Skeletal muscle satellite cell (primary cell): ENCODE data around the gene TEDDM1.

Experiments
- H3K27me3 ChIP-seq: 2 replicates; pipeline ENCODE4 v1.7.0; 2013; ENCODE audit warnings: low read length; ENCODE audit not compliant: control insufficient read depth, insufficient read depth
- H3K36me3 ChIP-seq: 2 replicates; pipeline ENCODE4 v1.7.0; 2013; ENCODE audit warnings: mild to moderate bottlenecking, control low read depth, low read length; ENCODE audit not compliant: insufficient read depth
- H3K4me1 ChIP-seq: 2 replicates; pipeline ENCODE4 v1.7.0; 2013; ENCODE audit warnings: low read length; ENCODE audit not compliant: control insufficient read depth, insufficient read depth
- H3K4me2 ChIP-seq: 2 replicates; pipeline ENCODE4 v1.7.0; 2013; ENCODE audit warnings: mild to moderate bottlenecking, low read length
- H3K4me3 ChIP-seq: 2 replicates; pipeline ENCODE4 v1.7.0; 2013; ENCODE audit warnings: low read length
- H3K9ac ChIP-seq: 2 replicates; pipeline ENCODE4 v1.7.0; 2013; ENCODE audit warnings: mild to moderate bottlenecking, low read depth, low read length, moderate library complexity
- H3K9me3 ChIP-seq: replicated peaks from 2 replicates; pipeline ENCODE4 v1.7.0; 2013; ENCODE audit warnings: mild to moderate bottlenecking, control low read depth, low read length

TEDDM1 gene

DNA sequence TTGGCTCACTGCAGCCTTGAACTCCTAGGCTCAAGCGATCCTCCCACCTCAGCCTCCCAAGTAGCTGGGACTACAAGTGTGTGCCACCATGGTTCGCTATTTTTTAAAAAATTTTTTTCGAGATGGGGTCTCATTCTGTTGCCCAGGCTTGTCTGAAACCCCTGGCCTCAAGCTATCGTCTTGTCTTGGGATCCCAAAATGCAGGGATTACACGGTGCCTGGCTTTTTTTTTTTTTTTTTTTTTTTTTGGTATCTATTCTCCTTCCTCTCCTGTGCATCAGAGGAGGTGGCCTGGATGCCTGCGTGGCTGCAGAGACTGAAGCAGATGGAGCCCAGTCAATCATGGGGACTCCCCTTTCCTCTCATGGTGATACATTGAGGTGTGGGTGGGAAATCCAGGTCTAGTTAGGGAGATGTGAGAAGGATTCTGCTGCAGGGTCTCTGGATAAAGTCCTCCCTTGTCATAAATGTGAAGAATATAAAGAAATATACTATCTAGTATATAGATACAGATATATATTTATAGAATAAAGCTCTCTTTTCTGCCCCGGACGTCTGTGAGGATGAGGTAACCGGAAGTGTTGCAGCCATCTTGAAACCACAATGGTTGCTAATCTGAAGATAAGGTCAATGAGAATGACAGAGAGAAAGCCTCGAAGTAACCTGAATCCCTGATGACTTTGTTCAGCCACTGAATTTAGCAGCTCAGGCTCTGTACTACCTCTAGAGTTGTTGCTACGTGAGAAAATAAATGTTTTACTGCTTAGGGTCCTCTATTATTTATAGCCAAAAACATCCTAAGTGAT, 30.0 kb upstream of the TEDDM1 start:
- Histone ChIP-seq H3K36me3 (no peaks in the 10 kb centered on the region), H3K4me2 (no peak overlapping the region), H3K27me3 (no peaks in the 10 kb centered on the region), H3K9ac (no peak overlapping the region), H3K9me3 (no peaks in the 10 kb centered on the region), H3K4me3 (no peak overlapping the region), H3K4me1 (no peaks in the 10 kb centered on the region)

DNA sequence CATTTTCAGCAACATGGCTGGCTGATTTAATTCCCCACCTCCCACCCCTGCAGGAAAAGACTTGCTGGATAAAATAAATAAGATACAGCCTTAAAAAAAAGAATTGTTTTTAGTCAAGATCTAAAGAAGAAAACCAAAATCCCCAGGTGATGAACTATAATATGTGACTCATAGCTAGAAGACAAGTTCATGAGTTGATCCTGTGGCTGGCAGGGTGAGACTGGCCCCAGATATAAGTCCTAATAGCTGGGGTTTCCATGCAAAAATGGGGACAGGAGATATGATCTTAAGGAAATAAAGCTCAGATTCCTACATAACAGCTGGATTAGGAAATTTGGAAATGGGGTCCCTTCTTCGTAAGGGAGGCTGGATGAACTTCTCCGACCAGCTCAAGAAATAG, 27.6 kb upstream of the TEDDM1 start:
- H3K36me3 ChIP-seq: no peaks in the 10 kb centered on the region
- H3K4me1 ChIP-seq: no peaks in the 10 kb centered on the region
- H3K4me2 ChIP-seq: no peak overlapping the region
- no peaks in the 10 kb centered on the region for H3K9me3 ChIP-seq
- H3K4me3 ChIP-seq: no peak overlapping the region
- no peaks in the 10 kb centered on the region for H3K27me3 ChIP-seq
- H3K9ac ChIP-seq: no peak overlapping the region

- H3K9me3 ChIP-seq: no peaks in the 10 kb centered on the region
- H3K4me3 ChIP-seq: no peak overlapping the region
- H3K4me1 ChIP-seq: no peaks in the 10 kb centered on the region
- no peak overlapping the region for H3K9ac ChIP-seq
- no peaks in the 10 kb centered on the region for H3K27me3 ChIP-seq
- H3K36me3 ChIP-seq: no peaks in the 10 kb centered on the region
- H3K4me2 ChIP-seq: no peak overlapping the region
Measured at GRCh38 chr1:182426442-182427430, 26.3 kb upstream of the TEDDM1 start.

DNA sequence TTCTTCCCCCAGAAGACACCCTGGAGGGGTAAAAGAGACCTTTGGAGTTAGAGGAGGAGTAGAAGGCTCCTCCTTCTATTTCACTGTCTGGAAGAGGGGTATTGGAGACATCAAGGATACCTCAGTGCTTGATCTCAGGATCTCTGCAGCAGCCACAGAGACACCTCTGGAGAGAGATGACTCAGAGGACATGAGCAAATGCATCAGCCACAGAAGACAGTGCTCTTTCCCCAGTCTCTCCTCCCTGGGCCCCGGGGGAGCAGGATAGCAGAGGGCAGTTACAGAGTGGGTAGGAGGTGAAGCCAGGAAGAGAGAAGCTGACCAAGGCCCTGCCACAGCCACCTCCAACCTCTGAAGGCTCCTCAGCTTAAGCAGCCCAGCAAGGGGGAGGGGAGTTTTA, 15.3 kb upstream of the TEDDM1 start:
- H3K4me1 ChIP-seq: no peaks in the 10 kb centered on the region
- H3K9me3 ChIP-seq: no peaks in the 10 kb centered on the region
- no peak overlapping the region for H3K4me2 ChIP-seq
- peaks cover 3% of the 10 kb centered on the region for H3K27me3 ChIP-seq
- no peak overlapping the region for H3K4me3 ChIP-seq
- H3K36me3 ChIP-seq: no peaks in the 10 kb centered on the region
- no peak overlapping the region for H3K9ac ChIP-seq

DNA sequence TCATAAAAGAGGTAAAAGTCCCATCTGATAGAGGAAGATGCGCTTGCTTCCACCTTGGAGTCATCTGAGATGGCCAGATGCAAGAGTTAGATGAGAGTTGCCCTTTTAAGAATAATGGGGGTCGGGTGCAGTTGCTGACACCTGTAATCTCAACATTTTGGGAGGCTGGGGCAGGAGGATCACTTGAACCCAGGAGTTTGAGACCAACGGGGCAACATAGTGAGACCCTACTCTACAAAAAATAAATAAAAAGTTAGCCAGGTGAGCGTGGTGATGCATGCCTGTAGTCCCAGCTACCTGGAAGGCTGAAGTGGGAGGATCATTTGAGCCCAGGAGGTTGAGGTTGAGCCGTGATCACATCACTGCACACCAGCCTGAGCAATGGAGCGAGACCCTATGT, 13.5 kb upstream of the TEDDM1 start:
- H3K9me3 ChIP-seq: no peaks in the 10 kb centered on the region
- peaks cover 2% of the 10 kb centered on the region for H3K27me3 ChIP-seq
- H3K9ac ChIP-seq: no peak overlapping the region
- H3K4me2 ChIP-seq: no peak overlapping the region
- H3K4me3 ChIP-seq: no peak overlapping the region
- H3K36me3 ChIP-seq: no peaks in the 10 kb centered on the region
- no peaks in the 10 kb centered on the region for H3K4me1 ChIP-seq

DNA sequence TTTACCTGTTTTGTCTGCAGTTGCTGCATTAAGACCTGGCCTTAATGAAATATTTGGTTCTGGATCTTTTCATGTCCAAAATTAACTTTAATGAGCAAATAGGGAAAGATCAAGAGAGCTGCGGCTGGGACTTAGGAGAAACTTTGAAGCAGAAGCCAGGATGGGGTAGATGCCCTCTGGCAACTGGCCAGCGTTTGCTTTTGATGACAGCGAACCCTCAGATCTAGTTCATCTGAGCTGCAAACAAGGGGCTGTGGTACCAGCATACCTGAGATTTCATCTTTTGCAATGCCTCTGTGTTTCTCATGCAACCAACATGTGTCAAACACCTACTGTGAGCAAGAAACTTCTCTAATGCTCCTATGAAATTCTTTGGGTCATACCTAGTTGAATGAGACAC, 13.0 kb upstream of the TEDDM1 start:
- no peaks in the 10 kb centered on the region for H3K36me3 ChIP-seq
- no peak overlapping the region for H3K4me2 ChIP-seq
- H3K4me3 ChIP-seq: no peak overlapping the region
- H3K9ac ChIP-seq: no peak overlapping the region
- no peaks in the 10 kb centered on the region for H3K4me1 ChIP-seq
- H3K9me3 ChIP-seq: no peaks in the 10 kb centered on the region
- H3K27me3 ChIP-seq: no peaks in the 10 kb centered on the region

- Histone ChIP-seq H3K9me3 (no peaks in the 10 kb centered on the region), H3K36me3 (no peaks in the 10 kb centered on the region), H3K4me3 (no peak overlapping the region), H3K27me3 (peaks cover 9% of the 10 kb centered on the region), H3K4me2 (no peak overlapping the region), H3K4me1 (no peaks in the 10 kb centered on the region), H3K9ac (no peak overlapping the region)
Measured at GRCh38 chr1:182410620-182411273, 10.3 kb upstream of the TEDDM1 start.

- H3K27me3 ChIP-seq: peaks cover 9% of the 10 kb centered on the region
- H3K9ac ChIP-seq: no peak overlapping the region
- H3K4me2 ChIP-seq: no peak overlapping the region
- no peak overlapping the region for H3K4me3 ChIP-seq
- H3K36me3 ChIP-seq: no peaks in the 10 kb centered on the region
- H3K9me3 ChIP-seq: no peaks in the 10 kb centered on the region
- H3K4me1 ChIP-seq: no peaks in the 10 kb centered on the region
Measured at GRCh38 chr1:182410138-182410537, 9.7 kb upstream of the TEDDM1 start.

DNA sequence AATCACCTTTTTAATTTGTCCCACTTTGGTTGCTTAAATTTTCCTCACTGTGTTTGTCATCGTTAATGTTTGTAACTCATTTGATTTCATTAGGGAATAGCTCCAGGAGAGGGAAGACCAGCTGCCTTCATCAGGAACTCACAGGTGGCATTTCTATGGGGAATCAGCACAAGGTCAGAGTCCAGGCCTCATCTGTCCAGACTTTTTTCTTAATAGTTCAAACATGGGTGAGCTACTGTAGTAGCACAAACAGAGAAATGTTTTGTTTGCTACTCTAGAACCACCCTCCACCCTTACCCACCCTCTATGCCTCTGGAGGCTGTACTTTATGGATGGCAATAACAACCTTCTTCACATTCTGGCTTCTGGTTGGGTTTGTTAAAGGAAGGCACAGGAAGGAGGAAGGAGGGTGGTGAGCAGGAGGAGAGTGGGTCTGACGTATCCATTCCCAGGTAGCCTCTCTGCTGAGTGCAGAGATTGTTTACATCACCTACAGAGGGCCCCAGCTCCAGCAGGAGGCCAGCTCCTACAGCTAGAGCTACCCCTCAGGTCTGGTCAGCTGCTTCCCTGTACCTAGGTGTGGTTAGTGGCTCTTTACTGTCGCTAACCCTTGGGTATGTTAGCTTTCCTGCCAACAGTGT, 8.1 kb upstream of the TEDDM1 start:
- H3K9ac ChIP-seq: no peak overlapping the region
- H3K4me2 ChIP-seq: no peak overlapping the region
- H3K4me3 ChIP-seq: no peak overlapping the region
- no peaks in the 10 kb centered on the region for H3K9me3 ChIP-seq
- H3K4me1 ChIP-seq: no peaks in the 10 kb centered on the region
- H3K36me3 ChIP-seq: no peaks in the 10 kb centered on the region
- peaks cover 9% of the 10 kb centered on the region for H3K27me3 ChIP-seq

DNA sequence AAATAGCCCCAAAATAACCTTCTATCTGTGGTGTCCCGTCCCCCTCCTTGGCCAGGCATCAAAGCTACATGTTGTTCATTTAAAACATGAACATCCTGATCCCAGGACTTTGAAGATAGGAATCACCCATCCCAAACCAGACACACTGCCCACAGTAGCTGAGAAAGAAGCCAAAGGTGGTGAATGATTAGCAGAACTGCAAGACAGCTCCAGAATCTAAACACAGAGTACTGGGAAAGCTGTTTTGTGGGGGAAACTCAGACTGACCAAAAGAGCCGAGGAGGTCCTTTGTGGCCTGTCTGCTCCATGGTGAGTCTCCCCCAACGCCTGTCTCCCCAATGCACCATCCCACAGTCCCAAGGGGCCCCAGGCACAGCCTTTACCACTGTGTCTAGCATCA, 7.3 kb upstream of the TEDDM1 start:
- H3K9ac ChIP-seq: no peak overlapping the region
- no peak overlapping the region for H3K4me3 ChIP-seq
- no peaks in the 10 kb centered on the region for H3K36me3 ChIP-seq
- H3K4me1 ChIP-seq: no peaks in the 10 kb centered on the region
- H3K9me3 ChIP-seq: no peaks in the 10 kb centered on the region
- peaks cover 9% of the 10 kb centered on the region for H3K27me3 ChIP-seq
- no peak overlapping the region for H3K4me2 ChIP-seq

DNA sequence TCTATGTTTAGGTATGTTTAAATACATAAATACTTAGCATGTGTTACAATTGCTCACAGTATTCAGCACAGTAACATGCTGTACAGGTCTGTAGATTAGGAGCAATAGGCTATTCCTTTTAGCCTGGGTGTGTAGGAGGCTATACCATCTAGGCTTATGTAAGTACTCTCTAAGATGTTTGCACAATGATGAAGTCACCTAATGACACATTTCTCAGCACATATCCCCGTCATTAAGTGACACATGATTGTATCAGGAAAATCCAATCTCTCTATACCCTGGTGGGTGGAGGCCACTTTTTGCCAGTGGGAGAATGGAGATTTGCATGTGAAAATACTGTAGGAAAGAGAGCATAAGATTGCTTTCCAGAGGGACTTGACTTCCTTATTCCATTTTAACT, 5.5 kb upstream of the TEDDM1 start:
- Histone ChIP-seq H3K9ac (no peak overlapping the region), H3K4me1 (no peaks in the 10 kb centered on the region), H3K9me3 (no peaks in the 10 kb centered on the region), H3K36me3 (no peaks in the 10 kb centered on the region), H3K27me3 (peaks cover 9% of the 10 kb centered on the region), H3K4me2 (no peak overlapping the region), H3K4me3 (no peak overlapping the region)
